HG03097 (cell line): ENCODE data around the gene GJA3.

Experiments used
- ATAC-seq: cut with Tn5 transposase; IDR thresholded peaks from one replicate; pipeline ENCODE4 v1.9.1; 2021; ENCODE audit not compliant: unreplicated experiment, low FRiP score

GJA3 gene

DNA sequence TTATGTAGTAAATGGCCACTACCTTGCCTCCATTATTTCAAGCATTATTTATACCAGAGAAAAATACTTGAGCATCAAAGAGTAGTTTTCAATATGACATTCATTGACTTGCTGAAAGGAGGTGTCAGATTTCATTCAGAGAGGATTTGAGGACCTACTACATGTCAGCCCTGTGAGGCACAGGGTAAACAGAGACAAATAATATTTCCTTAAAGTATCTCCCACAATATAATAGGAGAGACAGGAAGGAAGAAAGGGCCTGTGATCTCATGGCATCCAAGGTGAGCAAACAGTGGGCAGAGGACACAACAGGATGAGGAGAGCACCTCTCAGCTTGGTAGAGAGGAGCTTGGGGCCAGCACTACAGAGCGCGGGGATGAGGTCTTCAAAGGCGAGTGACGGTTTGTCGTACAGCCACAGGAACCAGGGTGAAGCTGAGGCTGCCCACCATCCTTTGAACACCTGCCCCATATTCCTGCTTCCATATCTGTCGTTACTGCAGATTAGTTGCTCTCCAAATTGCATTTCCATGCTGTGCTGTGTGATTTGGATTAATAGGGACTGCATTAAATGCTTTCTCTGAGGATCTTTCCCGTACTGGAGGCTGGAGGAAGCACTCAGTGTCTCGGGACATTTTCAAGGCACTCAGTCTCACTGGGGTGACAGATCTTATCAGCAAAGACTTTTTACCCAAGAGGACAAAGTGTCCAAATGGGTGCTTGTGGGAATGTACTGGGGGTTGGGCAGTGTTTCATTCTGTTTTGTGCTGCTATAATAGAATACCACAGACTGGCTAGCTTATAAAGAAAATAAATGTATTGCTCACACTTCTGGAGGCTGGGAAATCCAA, 59.2 kb downstream of the GJA3 start:
- no peak for ATAC-seq

DNA sequence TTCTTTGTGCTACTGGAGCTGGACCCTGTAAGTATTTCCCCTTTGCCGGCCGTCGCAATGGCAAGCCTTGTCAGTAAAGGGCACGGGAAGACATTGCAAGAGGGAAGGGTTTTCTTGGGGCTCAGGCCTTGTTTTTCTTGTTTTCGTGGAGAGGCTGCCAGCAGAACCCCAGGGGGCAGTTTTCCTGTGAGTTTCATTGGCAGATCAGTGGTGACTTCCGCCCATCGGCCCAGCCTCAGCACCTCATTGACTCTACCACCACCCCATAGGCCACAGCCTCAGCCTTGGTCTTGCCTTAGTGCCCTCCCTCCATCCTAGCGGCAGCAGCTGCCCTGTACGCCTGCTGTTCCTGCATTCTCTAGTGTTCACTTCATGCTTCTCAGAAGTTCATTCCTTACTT, 61.5 kb downstream of the GJA3 start:
- ATAC-seq = no peak

DNA sequence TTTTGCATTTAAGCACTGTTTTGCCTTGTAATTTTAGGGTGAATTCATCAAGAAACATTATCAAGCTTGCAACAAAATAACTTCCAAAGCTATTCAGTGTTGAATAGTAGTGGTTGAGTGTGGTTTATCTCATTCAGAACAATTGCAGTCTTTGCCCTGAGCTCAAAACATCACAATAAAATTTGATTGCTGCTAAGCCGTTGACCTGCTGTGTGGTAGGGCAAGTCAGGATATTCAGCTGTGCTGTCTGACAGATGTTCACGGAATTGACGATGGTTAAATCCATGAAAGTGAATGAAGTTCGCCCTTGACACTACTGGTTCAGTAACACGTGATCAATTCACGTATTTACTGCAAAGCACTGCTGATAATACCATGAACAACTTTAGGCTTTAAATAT, 66.9 kb downstream of the GJA3 start:
- no peak for ATAC-seq

DNA sequence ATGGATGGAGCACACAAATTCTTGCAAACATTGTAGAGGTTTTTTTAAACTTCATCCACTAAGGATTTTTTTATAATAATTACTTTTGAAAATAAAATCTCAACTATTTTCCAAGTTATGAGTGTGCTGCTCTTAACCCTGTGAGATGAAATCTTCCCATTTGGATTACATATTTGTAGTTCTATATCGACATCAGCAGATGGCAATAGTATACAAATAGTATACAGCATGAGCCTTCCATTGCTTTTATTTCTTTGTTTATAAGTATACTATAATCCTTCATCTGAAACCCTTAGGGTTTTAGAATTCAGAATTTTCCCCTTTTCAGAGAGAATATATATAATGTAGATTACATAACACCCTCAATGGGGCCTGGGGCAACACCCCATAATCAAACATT, 70.5 kb downstream of the GJA3 start:
- ATAC-seq = no peak
